OCI-LY7 (cell line): ENCODE measurements around the gene PTDSS2. TPM values are rescaled to one million over a fixed set of nuclear protein-coding genes. Genes with fewer than 3 reads are reported as not detected.

Experiments
- BruUV-seq: library from RNA; stranded (reverse); fragments of 400-500 nt; replicated peaks from 2 replicates; lab custom pipeline; 2021; lab: Mats Ljungman, UMichigan
- CTCF ChIA-PET: fragments of 300-600 bp; sonication (Branson Sonifier 250); formaldehyde crosslinking; loops from one replicate; lab custom pipeline; 2022; ENCODE audit warnings: antibody characterized with exemption; ENCODE audit not compliant: unreplicated experiment; lab: Charles Lee
- POLR2A ChIA-PET: fragments of 300-600 bp; sonication (Branson Sonifier 250); formaldehyde crosslinking; loops from one replicate; lab custom pipeline; 2022; ENCODE audit warnings: antibody characterized with exemption; lab: Charles Lee
- DNase-seq: peaks from one replicate; pipeline ENCODE4 v3.0.0-alpha.2; 2015; ENCODE audit warnings: low spot score
- H2AFZ ChIP-seq: fragments of 200-600 bp; sonication (generic), shearing (Covaris generic); 2 replicates; pipeline ENCODE4 v1.6.1; 2014; ENCODE audit warnings: mild to moderate bottlenecking, antibody characterized with exemption, low read length, moderate library complexity
- H3K27ac ChIP-seq: fragments of 200-600 bp; sonication (generic); 2 replicates; pipeline ENCODE4 v1.5.1; 2014; ENCODE audit warnings: mixed run types, low read depth, mild to moderate bottlenecking, moderate library complexity, low read length, inconsistent platforms; ENCODE audit not compliant: poor library complexity, severe bottlenecking
- H3K36me3 ChIP-seq: fragments of 200-600 bp; sonication (generic); 2 replicates; pipeline ENCODE4 v1.6.1; 2014; ENCODE audit warnings: mild to moderate bottlenecking, antibody characterized with exemption, low read length, moderate library complexity, mixed read lengths; ENCODE audit not compliant: insufficient read depth
- H3K4me1 ChIP-seq: fragments of 200-600 bp; sonication (generic); 2 replicates; pipeline ENCODE4 v1.5.1; 2014; ENCODE audit warnings: mild to moderate bottlenecking, low read length; ENCODE audit not compliant: insufficient read depth, poor library complexity, severe bottlenecking
- H3K4me2 ChIP-seq: fragments of 200-600 bp; sonication (generic); 2 replicates; pipeline ENCODE4 v1.6.1; 2014; ENCODE audit warnings: mild to moderate bottlenecking, low read length
- H3K4me3 ChIP-seq: fragments of 200-600 bp; sonication (generic); 2 replicates; pipeline ENCODE4 v1.5.1; 2014; ENCODE audit warnings: mild to moderate bottlenecking, low read depth, low read length; ENCODE audit not compliant: poor library complexity, severe bottlenecking
- H3K79me2 ChIP-seq: fragments of 200-600 bp; sonication (generic); 2 replicates; pipeline ENCODE4 v1.6.1; 2016; ENCODE audit warnings: low read depth, mild to moderate bottlenecking, low read length, moderate library complexity, mixed read lengths; ENCODE audit not compliant: insufficient read depth
- H3K9me2 ChIP-seq: fragments of 200-600 bp; sonication (generic); 2 replicates; pipeline ENCODE4 v1.6.1; 2016; ENCODE audit warnings: mild to moderate bottlenecking, low read length, mixed read lengths; ENCODE audit not compliant: insufficient read depth
- H3K9me3 ChIP-seq: fragments of 200-600 bp; sonication (generic); 2 replicates; pipeline ENCODE4 v1.6.1; 2014; ENCODE audit warnings: mild to moderate bottlenecking, mixed run types, low read length, mixed read lengths
- H4K20me1 ChIP-seq: fragments of 200-600 bp; sonication (generic); 2 replicates; pipeline ENCODE4 v1.6.1; 2014; ENCODE audit warnings: mild to moderate bottlenecking, antibody characterized with exemption, low read length, moderate library complexity, mixed read lengths; ENCODE audit not compliant: insufficient read depth
- CTCF ChIP-seq: fragments of 200-600 bp; sonication (generic); conservative IDR thresholded peaks from 2 replicates; pipeline ENCODE4 v1.5.1; 2014; ENCODE audit warnings: mild to moderate bottlenecking, antibody characterized with exemption, low read length, moderate library complexity, mixed read lengths
- EZH2phosphoT487 ChIP-seq: fragments of 200-600 bp; sonication (generic); IDR thresholded peaks from 2 replicates; pipeline ENCODE4 v1.6.1; 2018; ENCODE audit warnings: low read depth, borderline replicate concordance, mild to moderate bottlenecking, mixed run types, antibody characterized with exemption, low read length, moderate library complexity, mixed read lengths
- intact Hi-C: fragments of 100-400 bp; cut with micrococcal nuclease; formaldehyde crosslinking; loops from one replicate; pipeline ENCODE4 v1.10.0; 2022; ENCODE audit not compliant: unreplicated experiment
- total RNA-seq, 2 experiments: library from RNA; depleted of rRNA in 1 of 2; stranded (reverse); fragments of >200 nt in 1 of 2; shearing (Covaris generic) in 1 of 2; gene quantifications; 2 replicates each; pipeline ENCODE4 v1.2.3, GENCODE V29; 2014 to 2022

The PTDSS2 gene
- total RNA-seq, 2 experiments from 2014 or later, result 27.8 to 32.7 TPM

- TF ChIP-seq CTCF (no peak), EZH2phosphoT487 (no peak)
- no peaks in the 10 kb centered on the region for H3K9me2 ChIP-seq
- H3K4me2 ChIP-seq, result no peak overlapping the region
- H3K4me3 ChIP-seq, result no peak overlapping the region
- no peaks in the 10 kb centered on the region for H3K9me3 ChIP-seq
- no peaks in the 10 kb centered on the region for H3K79me2 ChIP-seq
- BruUV-seq, result no TSS peak
- H3K36me3 ChIP-seq, result peaks cover 1% of the 10 kb centered on the region
- ChIA-PET POLR2A (no interaction called here), CTCF (no interaction called here)
- H4K20me1 ChIP-seq, result no peaks in the 10 kb centered on the region
- DNase-seq, result no peak
- intact Hi-C loops, result no loop called here
- no peak overlapping the region for H2AFZ ChIP-seq
- peaks cover 15% of the 10 kb centered on the region for H3K4me1 ChIP-seq
- H3K27ac ChIP-seq, result no peak overlapping the region
These were observed 38.5 kb downstream of the PTDSS2 start for GRCh38 chr11:488579-488978.

- H3K4me3 ChIP-seq, result no peak overlapping the region
- H3K79me2 ChIP-seq, result no peaks in the 10 kb centered on the region
- DNase-seq, result no peak
- TF ChIP-seq CTCF (no peak), EZH2phosphoT487 (no peak)
- H3K9me2 ChIP-seq, result no peaks in the 10 kb centered on the region
- H4K20me1 ChIP-seq, result no peaks in the 10 kb centered on the region
- no peak overlapping the region for H2AFZ ChIP-seq
- no peaks in the 10 kb centered on the region for H3K9me3 ChIP-seq
- intact Hi-C loops, result no loop called here
- no peak overlapping the region for H3K27ac ChIP-seq
- no peak overlapping the region for H3K4me2 ChIP-seq
- CTCF ChIA-PET, result no interaction called here
- POLR2A ChIA-PET, result no interaction called here
- no TSS peak for BruUV-seq
- peaks cover 6% of the 10 kb centered on the region for H3K36me3 ChIP-seq
- H3K4me1 ChIP-seq, result peaks cover 15% of the 10 kb centered on the region
These were observed 38.9 kb downstream of the PTDSS2 start for GRCh38 chr11:488992-489391.

DNA sequence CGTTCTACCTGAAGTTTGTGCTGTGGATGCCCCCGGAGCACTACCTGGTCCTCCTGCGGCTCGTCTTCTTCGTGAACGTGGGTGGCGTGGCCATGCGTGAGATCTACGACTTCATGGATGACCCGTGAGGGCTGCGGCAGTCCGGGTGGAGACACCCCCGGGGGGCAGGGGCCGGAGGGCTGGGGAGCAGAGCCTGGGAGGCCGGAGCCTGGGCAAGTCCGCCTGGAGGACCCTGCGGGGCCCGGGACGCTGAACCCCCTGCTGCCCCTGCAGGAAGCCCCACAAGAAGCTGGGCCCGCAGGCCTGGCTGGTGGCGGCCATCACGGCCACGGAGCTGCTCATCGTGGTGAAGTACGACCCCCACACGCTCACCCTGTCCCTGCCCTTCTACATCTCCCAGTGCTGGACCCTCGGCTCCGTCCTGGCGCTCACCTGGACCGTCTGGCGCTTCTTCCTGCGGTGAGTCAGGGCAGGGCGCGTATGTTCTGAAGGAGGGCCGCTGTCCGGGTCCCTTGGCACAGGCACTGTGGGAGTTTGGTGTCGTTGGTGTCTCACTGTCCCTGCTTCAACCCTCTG is 39.6 kb downstream of the PTDSS2 start:
- BruUV-seq, result no TSS peak
- no peaks in the 10 kb centered on the region for H3K9me3 ChIP-seq
- TF ChIP-seq CTCF, result no peak
- no peak for TF ChIP-seq EZH2phosphoT487
- peaks cover 13% of the 10 kb centered on the region for H3K36me3 ChIP-seq
- no peak overlapping the region for H3K4me2 ChIP-seq
- H3K79me2 ChIP-seq, result no peaks in the 10 kb centered on the region
- intact Hi-C loops, result no loop called here
- ChIA-PET POLR2A (no interaction called here), CTCF (no interaction called here)
- peaks cover 15% of the 10 kb centered on the region for H3K4me1 ChIP-seq
- no peak overlapping the region for H2AFZ ChIP-seq
- H4K20me1 ChIP-seq, result no peaks in the 10 kb centered on the region
- no peaks in the 10 kb centered on the region for H3K9me2 ChIP-seq
- DNase-seq, result no peak
- H3K4me3 ChIP-seq, result no peak overlapping the region
- H3K27ac ChIP-seq, result no peak overlapping the region
